Caco-2 (cell line): Measurements from ENCODE around the gene MIPEP. TPM values are rescaled to one million over a fixed set of nuclear protein-coding genes. Genes with fewer than 3 reads are reported as not detected.
A peak's percentile ranks its signal among the peaks of the same experiment; 100 is the strongest.

Experiments used
- BruUV-seq: library from RNA; stranded (reverse); fragments of 400-500 nt; replicated peaks from 2 replicates; lab custom pipeline; 2021; lab: Mats Ljungman, UMichigan
- CTCF ChIA-PET: fragments of 300-600 bp; sonication (Branson Sonifier 250); formaldehyde crosslinking; loops from one replicate; lab custom pipeline; 2022; ENCODE audit warnings: antibody characterized with exemption; lab: Charles Lee
- POLR2A ChIA-PET: fragments of 300-600 bp; sonication (Branson Sonifier 250); formaldehyde crosslinking; loops from one replicate; lab custom pipeline; 2022; ENCODE audit warnings: antibody characterized with exemption; lab: Charles Lee
- DNase-seq, 2 experiments: peaks; one replicate each; pipeline versions ENCODE4 v3.0.0 to v3.0.0-alpha.2; 2020 to 2022
- H3K27me3 ChIP-seq: replicated peaks from 2 replicates; pipeline ENCODE4 v1.6.0; 2011; ENCODE audit warnings: low read length; ENCODE audit not compliant: control insufficient read depth, insufficient read depth
- H3K36me3 ChIP-seq: 2 replicates; pipeline ENCODE4 v1.5.1; 2011; ENCODE audit warnings: low read length; ENCODE audit not compliant: control insufficient read depth, insufficient read depth
- H3K4me1 ChIP-seq: fragments of 250-450 bp; sonication (Bioruptor Pico); 2 replicates; pipeline ENCODE4 v1.5.1; 2020; ENCODE audit warnings: mild to moderate bottlenecking
- H3K4me3 ChIP-seq: 2 replicates; pipeline ENCODE4 v1.5.1; 2011; ENCODE audit warnings: low read depth, mild to moderate bottlenecking, control low read depth, low read length
- H3K9me3 ChIP-seq: fragments of 250-450 bp; sonication (Bioruptor Pico); 2 replicates; pipeline ENCODE4 v1.5.1; 2020; ENCODE audit warnings: mild to moderate bottlenecking, moderate library complexity
- H3K27ac Mint-ChIP-seq: one replicate; pipeline ENCODE4 v1.8.0; 2022; ENCODE audit warnings: mixed read lengths; ENCODE audit not compliant: unreplicated experiment
- H3K27me3 Mint-ChIP-seq: one replicate; pipeline ENCODE4 v1.8.0; 2022; ENCODE audit warnings: mixed read lengths; ENCODE audit not compliant: insufficient read depth, unreplicated experiment
- H3K36me3 Mint-ChIP-seq: one replicate; pipeline ENCODE4 v1.8.0; 2022; ENCODE audit warnings: mild to moderate bottlenecking, mixed read lengths; ENCODE audit not compliant: insufficient read depth, unreplicated experiment
- H3K4me1 Mint-ChIP-seq: one replicate; pipeline ENCODE4 v1.8.0; 2022; ENCODE audit warnings: low read depth, mixed read lengths; ENCODE audit not compliant: unreplicated experiment
- H3K4me3 Mint-ChIP-seq: one replicate; pipeline ENCODE4 v1.8.0; 2022; ENCODE audit warnings: mild to moderate bottlenecking, moderate library complexity, mixed read lengths; ENCODE audit not compliant: unreplicated experiment
- H3K9me3 Mint-ChIP-seq: one replicate; pipeline ENCODE4 v1.8.0; 2022; ENCODE audit warnings: mixed read lengths; ENCODE audit not compliant: unreplicated experiment
- CTCF ChIP-seq, 2 experiments: fragments of 200-600 bp in 1 of 2; IDR thresholded peaks; 1 replicate in 1 of 2; 2 replicates in 1 of 2; pipeline versions ENCODE4 v1.5.1 to v1.8.0; 2011 to 2022; ENCODE audit warnings: antibody characterized with exemption in 1 of 2, control low read depth in 1 of 2, inconsistent platforms in 1 of 2, low read depth in 1 of 2, low read length in 1 of 2, mild to moderate bottlenecking in 1 of 2, moderate library complexity in 1 of 2; ENCODE audit not compliant: insufficient read depth in 1 of 2, severe bottlenecking in 1 of 2, unreplicated experiment in 1 of 2
- intact Hi-C: fragments of 100-400 bp; cut with micrococcal nuclease; formaldehyde crosslinking; loops from one replicate; pipeline ENCODE4 v1.10.0; 2022; ENCODE audit not compliant: unreplicated experiment
- total RNA-seq: library from RNA; stranded (reverse); gene quantifications from 2 replicates; pipeline ENCODE4 v1.2.3, GENCODE V29; 2022

Gene MIPEP
- total RNA-seq, 1 experiment from 2014 or later: 40.6 TPM

- H3K27ac Mint-ChIP-seq: no peak overlapping the region
- H3K4me1 ChIP-seq: no peaks in the 10 kb centered on the region
- CTCF ChIA-PET: no interaction called here
These were observed 102.6 kb downstream of the MIPEP start for GRCh38 chr13:23786607-23787006.

GRCh38 chr13:23778879-23779278 is 110.3 kb downstream of the MIPEP start:
- H3K4me1 ChIP-seq: no peaks in the 10 kb centered on the region
- no peak for TF ChIP-seq CTCF (IDR thresholded peaks at IDR 0.05; ENCODE audit: insufficient read depth in 1 of 2, low read depth in 1 of 2, low read length in 1 of 2, severe bottlenecking in 1 of 2, unreplicated experiment in 1 of 2)
- H3K4me3 ChIP-seq: no peak overlapping the region
- intact Hi-C loops: no loop called here
- H3K9me3 ChIP-seq: 0 out of 2 replicates have a peak, but pooled peaks cover 2% of the 10 kb centered on the region
- peaks cover 29% of the 10 kb centered on the region for H3K9me3 Mint-ChIP-seq
- H3K27me3 ChIP-seq: no peaks in the 10 kb centered on the region
- POLR2A ChIA-PET: no interaction called here
- BruUV-seq: no TSS peak
- DNase-seq: no peak
- CTCF ChIA-PET: no interaction called here
- no peaks in the 10 kb centered on the region for H3K36me3 ChIP-seq
- peak overlapping the region; percentile 16 for H3K27ac Mint-ChIP-seq
- no peaks in the 10 kb centered on the region for H3K27me3 Mint-ChIP-seq
- H3K36me3 Mint-ChIP-seq: peaks cover 6% of the 10 kb centered on the region
- H3K4me1 Mint-ChIP-seq: peaks cover 7% of the 10 kb centered on the region
- no peak overlapping the region for H3K4me3 Mint-ChIP-seq

More at GRCh38 chr13:23786607-23787006, 102.6 kb downstream of the MIPEP start:
- Mint-ChIP-seq H3K27me3 (no peaks in the 10 kb centered on the region), H3K36me3 (no peaks in the 10 kb centered on the region), H3K4me3 (no peak overlapping the region), H3K9me3 (peaks cover 9% of the 10 kb centered on the region), H3K4me1 (no peaks in the 10 kb centered on the region)
- 0 out of 2 replicates have a peak, but pooled peaks cover 5% of the 10 kb centered on the region for H3K9me3 ChIP-seq
- TF ChIP-seq CTCF (IDR thresholded peaks at IDR 0.05; ENCODE audit: insufficient read depth in 1 of 2, low read depth in 1 of 2, low read length in 1 of 2, severe bottlenecking in 1 of 2, unreplicated experiment in 1 of 2): no peak
- no peaks in the 10 kb centered on the region for H3K36me3 ChIP-seq
- intact Hi-C loops: no loop called here
- H3K27me3 ChIP-seq: no peaks in the 10 kb centered on the region
- DNase-seq: no peak
- POLR2A ChIA-PET: no interaction called here
- no peak overlapping the region for H3K4me3 ChIP-seq
- BruUV-seq: no TSS peak

GRCh38 chr13:23778002-23778652 is 111.1 kb downstream of the MIPEP start:
- no peak overlapping the region for H3K4me3 ChIP-seq
- ChIA-PET POLR2A (no interaction called here), CTCF (interaction anchor here (0.9 kb wide), 1 partner anchor 36 kb away, joined by 3 read pairs; no protein-coding TSS in a partner anchor)
- peaks cover 6% of the 10 kb centered on the region for H3K36me3 Mint-ChIP-seq
- H3K27me3 ChIP-seq: no peaks in the 10 kb centered on the region
- H3K4me3 Mint-ChIP-seq: no peak overlapping the region
- H3K4me1 Mint-ChIP-seq: peaks cover 9% of the 10 kb centered on the region
- no peak overlapping the region for H3K27ac Mint-ChIP-seq
- no peaks in the 10 kb centered on the region for H3K27me3 Mint-ChIP-seq
- TF ChIP-seq CTCF (IDR thresholded peaks at IDR 0.05; ENCODE audit: insufficient read depth in 1 of 2, low read depth in 1 of 2, low read length in 1 of 2, severe bottlenecking in 1 of 2, unreplicated experiment in 1 of 2): peak in 1 of 2 experiments; percentile 33
- no peaks in the 10 kb centered on the region for H3K4me1 ChIP-seq
- no TSS peak for BruUV-seq
- peaks cover 29% of the 10 kb centered on the region for H3K9me3 Mint-ChIP-seq
- H3K36me3 ChIP-seq: no peaks in the 10 kb centered on the region
- H3K9me3 ChIP-seq: no peaks in the 10 kb centered on the region
- intact Hi-C loops: no loop called here
- no peak for DNase-seq
